DND-41 (cell line): ENCODE measurements around the gene TTYH1.

Source experiments
- ATAC-seq: fragments of 200-7000 bp; cut with Tn5 transposase; 3 replicates; pipeline ENCODE4 v1.9.1; 2021; ENCODE audit warnings: low read depth; ENCODE audit not compliant: insufficient read depth
- DNase-seq: peaks from one replicate; pipeline ENCODE4 v3.0.0-alpha.2; 2020
- H2AFZ ChIP-seq: 2 replicates; pipeline ENCODE4 v1.6.0; 2012; ENCODE audit warnings: low read depth, low read length
- H3K27ac ChIP-seq: 2 replicates; pipeline ENCODE4 v1.5.1; 2012; ENCODE audit warnings: low read length, inconsistent platforms
- H3K27me3 ChIP-seq: fragments of 200-600 bp; sonication (generic); 2 replicates; pipeline ENCODE4 v1.6.0; 2012; ENCODE audit warnings: low read length, mild to moderate bottlenecking, inconsistent platforms; ENCODE audit not compliant: insufficient read depth, poor library complexity
- H3K36me3 ChIP-seq: 2 replicates; pipeline ENCODE4 v1.5.1; 2012; ENCODE audit warnings: low read length, inconsistent platforms; ENCODE audit not compliant: insufficient read depth
- H3K4me1 ChIP-seq: 2 replicates; pipeline ENCODE4 v1.5.1; 2012; ENCODE audit warnings: mild to moderate bottlenecking, low read length; ENCODE audit not compliant: insufficient read depth
- H3K4me2 ChIP-seq: 2 replicates; pipeline ENCODE4 v1.6.0; 2012; ENCODE audit warnings: mild to moderate bottlenecking, moderate library complexity, low read length, inconsistent platforms; ENCODE audit not compliant: insufficient read depth
- H3K4me3 ChIP-seq, 2 experiments: fragments of 200-600 bp in 1 of 2; shearing (Covaris generic) in 1 of 2; 2 replicates each; pipeline ENCODE4 v1.5.1; 2012 to 2016; ENCODE audit warnings: inconsistent platforms in 2 of 2, low read length in 2 of 2, mild to moderate bottlenecking in 2 of 2, low read depth in 1 of 2, moderate library complexity in 1 of 2
- H3K79me2 ChIP-seq: 2 replicates; pipeline ENCODE4 v1.6.0; 2012; ENCODE audit warnings: low read length, inconsistent platforms; ENCODE audit not compliant: insufficient read depth
- H3K9ac ChIP-seq: 2 replicates; pipeline ENCODE4 v1.6.0; 2012; ENCODE audit warnings: low read depth, mild to moderate bottlenecking, inconsistent platforms, low read length, moderate library complexity
- H3K9me3 ChIP-seq: 2 replicates; pipeline ENCODE4 v1.5.1; 2012; ENCODE audit warnings: low read length, moderate library complexity, mild to moderate bottlenecking, inconsistent platforms; ENCODE audit not compliant: insufficient read depth, severe bottlenecking
- H4K20me1 ChIP-seq: 2 replicates; pipeline ENCODE4 v1.6.0; 2012; ENCODE audit warnings: low read length; ENCODE audit not compliant: insufficient read depth
- CTCF ChIP-seq: IDR thresholded peaks from 2 replicates; pipeline ENCODE4 v1.5.1; 2012; ENCODE audit warnings: borderline replicate concordance, low read length, moderate library complexity, mild to moderate bottlenecking; ENCODE audit not compliant: poor library complexity, severe bottlenecking; ENCODE audit errors: extremely low read depth

The TTYH1 gene

GRCh38 chr19:54485851-54486250, 70.6 kb downstream of the TTYH1 start:
- Histone ChIP-seq H3K36me3 (no peaks in the 10 kb centered on the region), H3K79me2 (no peaks in the 10 kb centered on the region), H3K9me3 (no peaks in the 10 kb centered on the region), H4K20me1 (no peaks in the 10 kb centered on the region), H3K27me3 (no peaks in the 10 kb centered on the region), H3K9ac (no peak overlapping the region), H3K4me3 (no peak overlapping the region), H3K27ac (no peak overlapping the region), H2AFZ (no peak overlapping the region), H3K4me2 (no peak overlapping the region), H3K4me1 (no peaks in the 10 kb centered on the region)
- TF ChIP-seq CTCF: no peak
- no peak for ATAC-seq
- DNase-seq: no peak
